H4 (cell line): ENCODE results near the gene NEAT1. TPM values are rescaled to one million over a fixed set of nuclear protein-coding genes. Genes with fewer than 3 reads are reported as not detected.
A peak's percentile ranks its signal among the peaks of the same experiment; 100 is the strongest.

Experiments
- DNase-seq: peaks from one replicate; pipeline ENCODE4 v3.0.0-alpha.2; 2015; ENCODE audit warnings: low spot score
- total RNA-seq: library from RNA; depleted of rRNA; stranded (reverse); fragments of >200 nt; shearing (Covaris generic); gene quantifications from 2 replicates; pipeline ENCODE4 v1.2.3, GENCODE V29; 2014

Gene NEAT1
- total RNA-seq, 1 experiment from 2014 or later, result 3.4 TPM

GRCh38 chr11:65421794-65422632 lies 585 bp upstream of the NEAT1 start:
- DNase-seq, result peak; percentile 89

- DNase-seq, result no peak
These were observed 1.1 kb downstream of the NEAT1 start for GRCh38 chr11:65423516-65424204.

- DNase-seq, result no peak
These were observed 1.9 kb downstream of the NEAT1 start for GRCh38 chr11:65424205-65425104.

GRCh38 chr11:65425105-65425970 lies 2.7 kb downstream of the NEAT1 start:
- peak; percentile 68 for DNase-seq

GRCh38 chr11:65425971-65426838 lies 3.6 kb downstream of the NEAT1 start:
- peak; percentile 60 for DNase-seq

- DNase-seq, result peak; percentile 70
These were observed 4.5 kb downstream of the NEAT1 start for GRCh38 chr11:65426839-65427690.

GRCh38 chr11:65427691-65428577 lies 5.3 kb downstream of the NEAT1 start:
- DNase-seq, result peak; percentile 74

GRCh38 chr11:65428578-65429067 lies 6.0 kb downstream of the NEAT1 start:
- no peak for DNase-seq

- peak; percentile 72 for DNase-seq
These were observed 6.6 kb downstream of the NEAT1 start for GRCh38 chr11:65429068-65429681.

- DNase-seq, result peak; percentile 79
These were observed 7.3 kb downstream of the NEAT1 start for GRCh38 chr11:65429724-65430405.

- DNase-seq, result peak; percentile 53
These were observed 8.0 kb downstream of the NEAT1 start for GRCh38 chr11:65430406-65431217.

GRCh38 chr11:65431451-65432099 lies 9.0 kb downstream of the NEAT1 start:
- no peak for DNase-seq

- no peak for DNase-seq
These were observed 9.6 kb downstream of the NEAT1 start for GRCh38 chr11:65432100-65432650.

GRCh38 chr11:65432686-65433582 lies 10.3 kb downstream of the NEAT1 start:
- no peak for DNase-seq
